Nephron (organoid): ENCODE results near the gene COMMD6.
A peak's percentile ranks its signal among the peaks of the same experiment; 100 is the strongest.

Source experiments
- H3K27ac Mint-ChIP-seq, 3 experiments: 2 replicates each; pipeline ENCODE4 v1.8.0; 2020; ENCODE audit warnings: mixed read lengths in 3 of 3, mild to moderate bottlenecking in 2 of 3, moderate library complexity in 1 of 3
- H3K27me3 Mint-ChIP-seq: 2 replicates; pipeline ENCODE4 v1.8.0; 2021; ENCODE audit warnings: low read depth, mild to moderate bottlenecking, moderate library complexity, mixed read lengths
- H3K36me3 Mint-ChIP-seq: 2 replicates; pipeline ENCODE4 v1.8.0; 2020; ENCODE audit warnings: low read depth, mixed read lengths
- H3K4me1 Mint-ChIP-seq: 2 replicates; pipeline ENCODE4 v1.8.0; 2020; ENCODE audit warnings: mixed read lengths
- H3K4me3 Mint-ChIP-seq, 3 experiments: 2 replicates each; pipeline ENCODE4 v1.8.0; 2020; ENCODE audit warnings: mild to moderate bottlenecking in 3 of 3, mixed read lengths in 3 of 3, moderate library complexity in 2 of 3
- H3K9me3 Mint-ChIP-seq: 2 replicates; pipeline ENCODE4 v1.8.0; 2020; ENCODE audit warnings: mixed read lengths
- CTCF ChIP-seq, 3 experiments: fragments of 200-600 bp; sonication (generic); IDR thresholded peaks; one replicate each; pipeline ENCODE4 v1.5.0; 2021; ENCODE audit warnings: antibody characterized with exemption in 3 of 3; ENCODE audit not compliant: unreplicated experiment in 3 of 3

COMMD6 gene

GRCh38 chr13:75482820-75483079 is 54.9 kb downstream of the COMMD6 start:
- peaks cover 7% of the 10 kb centered on the region for H3K27me3 Mint-ChIP-seq
- H3K27ac Mint-ChIP-seq, result peak overlapping the region; percentile 89 to 96 (median 90)
- H3K36me3 Mint-ChIP-seq, result no peaks in the 10 kb centered on the region
- H3K4me1 Mint-ChIP-seq, result peaks cover 25% of the 10 kb centered on the region
- peak in 1 of 3 experiments; percentile 5 for TF ChIP-seq CTCF (IDR thresholded peaks at IDR 0.05; ENCODE audit: unreplicated experiment in 3 of 3)
- H3K4me3 Mint-ChIP-seq, result peak overlapping the region; percentile 94 to 95 (median 95)
- no peaks in the 10 kb centered on the region for H3K9me3 Mint-ChIP-seq

DNA sequence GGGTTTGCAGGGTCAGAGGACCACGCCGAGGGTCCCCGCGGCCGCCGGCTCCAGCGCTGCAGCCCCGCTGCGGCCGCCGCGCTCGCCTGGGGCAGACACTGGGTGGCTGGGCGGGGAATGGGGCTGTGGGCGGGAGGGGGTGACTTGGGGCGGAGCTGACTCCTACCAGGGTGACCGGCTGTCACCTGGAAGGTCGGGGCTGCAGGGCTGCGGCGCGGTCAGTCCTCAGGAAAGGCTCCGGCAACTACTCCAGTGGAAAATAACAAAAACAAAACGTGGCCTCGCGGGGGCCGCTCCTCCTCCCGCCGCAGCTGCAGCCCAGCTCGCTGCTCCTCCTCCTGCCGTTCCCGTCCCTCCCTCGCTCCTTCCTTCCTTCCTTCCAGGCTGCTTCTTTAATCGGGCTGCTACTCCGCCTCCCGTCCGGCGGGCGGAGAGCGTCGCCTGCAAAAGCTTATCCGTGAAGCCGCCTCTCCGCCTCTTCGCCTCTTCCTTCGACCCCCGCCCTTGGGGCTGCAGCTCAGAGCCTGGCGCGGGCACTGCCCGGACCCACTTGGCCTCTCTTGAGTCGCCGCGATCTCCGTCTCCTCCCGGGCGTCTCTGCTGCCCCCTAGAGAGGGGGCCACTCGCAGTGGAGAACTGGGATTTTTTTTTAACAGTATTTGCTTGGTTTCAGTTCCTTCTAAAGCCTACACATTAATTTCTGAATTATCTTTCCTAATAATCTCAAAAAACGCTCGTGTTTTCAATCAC is 55.4 kb downstream of the COMMD6 start, which contains the start of gene TBC1D4:
TSS of gene TBC1D4 (minus strand) at position 100 of the 750 bp plus-strand sequence. CDS start 402 bp downstream, outside the sequence.
- peak within 1 kb of the TSS; percentile 89 to 96 (median 90) for H3K27ac Mint-ChIP-seq
- TF ChIP-seq CTCF (IDR thresholded peaks at IDR 0.05; ENCODE audit: unreplicated experiment in 3 of 3), result peak; percentile 69 to 93 (median 82)
- H3K4me1 Mint-ChIP-seq, result peaks cover 27% of the 10 kb centered on the region
- H3K27me3 Mint-ChIP-seq, result peaks cover 7% of the 10 kb centered on the region
- peak within 1 kb of the TSS; percentile 94 to 99 (median 97) for H3K4me3 Mint-ChIP-seq
- H3K9me3 Mint-ChIP-seq, result no peaks in the 10 kb centered on the region
- no peaks in the 10 kb centered on the region for H3K36me3 Mint-ChIP-seq

GRCh38 chr13:75481176-75482069 is 56.2 kb downstream of the COMMD6 start:
- Mint-ChIP-seq H3K36me3 (no peaks in the 10 kb centered on the region), H3K9me3 (no peaks in the 10 kb centered on the region), H3K27ac (peak overlapping the region in 2 of 3 experiments; percentile 59 to 73), H3K4me3 (peak overlapping the region; percentile 94 to 99 (median 97)), H3K27me3 (peaks cover 7% of the 10 kb centered on the region), H3K4me1 (peaks cover 27% of the 10 kb centered on the region)
- no peak for TF ChIP-seq CTCF (IDR thresholded peaks at IDR 0.05; ENCODE audit: unreplicated experiment in 3 of 3)

DNA sequence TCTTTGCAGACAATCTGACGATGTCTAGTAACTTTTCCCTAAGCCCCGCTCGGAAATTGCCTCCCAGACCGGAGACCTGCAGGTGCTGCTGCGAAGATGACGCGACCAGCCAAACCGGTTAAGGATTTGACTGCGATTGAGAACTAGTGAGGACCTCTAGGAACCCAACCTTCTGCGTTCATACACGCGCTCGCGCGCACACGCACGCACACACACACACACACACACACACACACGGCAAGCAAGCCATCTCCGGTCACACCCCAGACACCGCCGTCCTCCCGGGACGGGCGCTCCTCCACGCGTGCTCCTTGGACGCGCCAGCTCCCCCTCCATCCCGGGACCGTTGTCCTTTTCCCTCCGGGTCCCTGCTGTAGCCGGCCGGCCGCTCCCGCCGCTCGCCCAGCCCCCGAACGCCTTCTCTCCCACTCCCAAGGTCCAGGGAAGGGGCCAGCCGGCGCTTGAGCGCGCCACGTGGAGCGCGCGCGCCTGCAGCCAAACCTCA is 56.9 kb downstream of the COMMD6 start:
- peaks cover 4% of the 10 kb centered on the region for H3K27me3 Mint-ChIP-seq
- peak overlapping the region; percentile 65 to 86 (median 73) for H3K27ac Mint-ChIP-seq
- TF ChIP-seq CTCF (IDR thresholded peaks at IDR 0.05; ENCODE audit: unreplicated experiment in 3 of 3), result no peak
- H3K4me3 Mint-ChIP-seq, result peak overlapping the region; percentile 94 to 99 (median 97)
- peaks cover 27% of the 10 kb centered on the region for H3K4me1 Mint-ChIP-seq
- no peaks in the 10 kb centered on the region for H3K36me3 Mint-ChIP-seq
- no peaks in the 10 kb centered on the region for H3K9me3 Mint-ChIP-seq

- H3K4me3 Mint-ChIP-seq, result peak overlapping the region; percentile 94 to 99 (median 97)
- H3K36me3 Mint-ChIP-seq, result no peaks in the 10 kb centered on the region
- no peak for TF ChIP-seq CTCF (IDR thresholded peaks at IDR 0.05; ENCODE audit: unreplicated experiment in 3 of 3)
- H3K27me3 Mint-ChIP-seq, result peaks cover 4% of the 10 kb centered on the region
- H3K9me3 Mint-ChIP-seq, result no peaks in the 10 kb centered on the region
- H3K4me1 Mint-ChIP-seq, result peaks cover 27% of the 10 kb centered on the region
- H3K27ac Mint-ChIP-seq, result no peak overlapping the region
Measured at GRCh38 chr13:75479102-75479740, 58.4 kb downstream of the COMMD6 start.
